ENCODE measurements around the gene CAMK4. TPM values are rescaled to one million over a fixed set of nuclear protein-coding genes. Genes with fewer than 3 reads are reported as not detected.

The CAMK4 gene
- total RNA-seq, 1 experiment from 2014 or later, result 6.3 TPM

- no peak overlapping the region for H2BK15ac ChIP-seq (ENCODE audit: low read depth, low read length)
- no peaks in the 10 kb centered on the region for H3K27me3 ChIP-seq (ENCODE audit: insufficient read depth, low read length)
- H2BK120ac ChIP-seq (ENCODE audit: low read depth, low read length, poor library complexity, severe bottlenecking), result no peak overlapping the region
- no peak overlapping the region for H3K56ac ChIP-seq (ENCODE audit: insufficient read length, low read depth, low read length)
- no peaks in the 10 kb centered on the region for H3K79me2 ChIP-seq (ENCODE audit: insufficient read depth, low read length)
- Mint-ChIP-seq H3K36me3 (ENCODE audit: insufficient read depth in 1 of 3, low read depth in 3 of 3) (no peaks in the 10 kb centered on the region; a peak in 1 of 7 replicates), H3K4me3 (no peak overlapping the region), H3K27ac (peak overlapping the region in 1 of 3 experiments; percentile 16; a peak in 1 of 7 replicates), H3K4me1 (no peaks in the 10 kb centered on the region), H3K9me3 (peaks cover 0 to 2% of the 10 kb centered on the region in 2 experiments; a peak in 2 of 5 replicates), H3K27me3 (ENCODE audit: low read depth) (no peaks in the 10 kb centered on the region)
- H4K20me1 ChIP-seq (ENCODE audit: control insufficient read depth, insufficient read depth, insufficient read length), result no peaks in the 10 kb centered on the region
- no peak overlapping the region for H3K9ac ChIP-seq (ENCODE audit: extremely low read depth, insufficient read length, low read length)
- no peak overlapping the region for H2AFZ ChIP-seq (ENCODE audit: low read length)
- H4K5ac ChIP-seq (ENCODE audit: insufficient read length, low read depth, low read length), result no peak overlapping the region
- no peak overlapping the region for H3K18ac ChIP-seq (ENCODE audit: insufficient read length, low read depth, low read length)
- no peak overlapping the region for H3K4ac ChIP-seq (ENCODE audit: low read depth, low read length)
- no CpG with 5 or more reads among the region's 2 CpGs for WGBS (ENCODE audit: extremely low coverage, insufficient read length, low lambda C conversion rate)
- H2BK5ac ChIP-seq (ENCODE audit: insufficient read length, low read length), result no peak overlapping the region
- no peak for DNase-seq
- no peak overlapping the region for H4K8ac ChIP-seq (replicated peaks; ENCODE audit: insufficient read length, low read depth, low read length)
- H4K91ac ChIP-seq (ENCODE audit: insufficient read length, low read depth, low read length), result no peak overlapping the region
- no peak overlapping the region for H2BK20ac ChIP-seq (ENCODE audit: low read depth, low read length, poor library complexity, severe bottlenecking)
- no peaks in the 10 kb centered on the region for H3K9me3 ChIP-seq (ENCODE audit: control insufficient read depth, low read depth, low read length)
- H2BK12ac ChIP-seq (ENCODE audit: insufficient read length, low read depth, low read length), result no peak overlapping the region
- H3K14ac ChIP-seq (ENCODE audit: insufficient read depth, low read length), result no peak overlapping the region
- H3K79me1 ChIP-seq (ENCODE audit: insufficient read depth, low read depth, low read length, poor library complexity, severe bottlenecking), result no peaks in the 10 kb centered on the region
- H3K4me2 ChIP-seq (ENCODE audit: insufficient read depth, insufficient read length, low read length), result no peak overlapping the region
- no peak overlapping the region for H3K23ac ChIP-seq (ENCODE audit: insufficient read length, low read depth, low read length)
- no peaks in the 10 kb centered on the region for H3K4me1 ChIP-seq (ENCODE audit: insufficient read depth, low read length)
- no peak overlapping the region for H3T11ph ChIP-seq (ENCODE audit: low read length)
- no peaks in the 10 kb centered on the region for H3K23me2 ChIP-seq (ENCODE audit: insufficient read length, low read depth, low read length, poor library complexity, severe bottlenecking)
- TF ChIP-seq CTCF (conservative IDR thresholded peaks at IDR 0.05), result no peak
- H3K27ac ChIP-seq (ENCODE audit: insufficient read length, low read depth, low read length), result no peak overlapping the region
- no peak overlapping the region for H2AK5ac ChIP-seq (ENCODE audit: insufficient read length, low read length)
These were observed 173.8 kb downstream of the CAMK4 start for GRCh38 chr5:111398013-111398412.
